Activated naive CD8-positive, alpha-beta T cell treated with anti-CD3 and anti-CD28 coated beads, Interleukin-2, amount 10 ng/mL, durations not matched to agents 7 days and 5 days (primary cell): ENCODE measurements around the gene ZCCHC9. TPM values are rescaled to one million over a fixed set of nuclear protein-coding genes. Genes with fewer than 3 reads are reported as not detected.

Source experiments
- ATAC-seq: fragments of 150-1000 bp; cut with Tn5 transposase; one replicate; pipeline ENCODE4 v1.10.0; 2021; ENCODE audit warnings: low read depth, moderate library complexity
- POLR2A ChIA-PET: fragments of 350-600 bp; sonication (Branson Sonifier 250); formaldehyde crosslinking; loops from one replicate; lab custom pipeline; 2021; ENCODE audit warnings: antibody characterized with exemption; lab: Charles Lee
- DNase-seq: peaks from one replicate; pipeline ENCODE4 v3.0.0; 2021
- H3K27ac Mint-ChIP-seq: one replicate; pipeline ENCODE4 v1.8.0; 2022; ENCODE audit warnings: mild to moderate bottlenecking, mixed read lengths
- H3K27me3 Mint-ChIP-seq: one replicate; pipeline ENCODE4 v1.8.0; 2022; ENCODE audit warnings: mild to moderate bottlenecking, moderate library complexity, mixed read lengths
- H3K36me3 Mint-ChIP-seq: one replicate; pipeline ENCODE4 v1.8.0; 2021; ENCODE audit warnings: mild to moderate bottlenecking, mixed read lengths
- H3K4me1 Mint-ChIP-seq: one replicate; pipeline ENCODE4 v1.8.0; 2021; ENCODE audit warnings: mixed read lengths
- H3K4me3 Mint-ChIP-seq: one replicate; pipeline ENCODE4 v1.8.0; 2022; ENCODE audit warnings: mild to moderate bottlenecking, moderate library complexity, mixed read lengths
- H3K9me3 Mint-ChIP-seq: one replicate; pipeline ENCODE4 v1.8.0; 2021; ENCODE audit warnings: mixed read lengths
- total RNA-seq, 2 experiments: library from RNA; stranded (reverse); gene quantifications; one replicate each; pipeline ENCODE4 v1.2.3, GENCODE V29; 2021

ZCCHC9 gene
- total RNA-seq, 2 experiments from 2014 or later = 31.8 TPM

- POLR2A ChIA-PET = no interaction called here
- Mint-ChIP-seq H3K4me3 (no peak overlapping the region), H3K36me3 (no peaks in the 10 kb centered on the region), H3K27ac (no peak overlapping the region), H3K4me1 (no peaks in the 10 kb centered on the region), H3K27me3 (peaks cover 4% of the 10 kb centered on the region), H3K9me3 (no peaks in the 10 kb centered on the region)
- ATAC-seq = no peak
- no peak for DNase-seq
These were observed 49.1 kb downstream of the ZCCHC9 start for GRCh38 chr5:81350507-81350906.

- POLR2A ChIA-PET = no interaction called here
- Mint-ChIP-seq H3K36me3 (no peaks in the 10 kb centered on the region), H3K4me1 (no peaks in the 10 kb centered on the region)
These were observed 51.8 kb downstream of the ZCCHC9 start for GRCh38 chr5:81353189-81353588.

GRCh38 chr5:81354093-81354492 lies 52.7 kb downstream of the ZCCHC9 start:
- Mint-ChIP-seq H3K9me3 (no peaks in the 10 kb centered on the region), H3K27me3 (peaks cover 2% of the 10 kb centered on the region)

More at GRCh38 chr5:81353189-81353588, 51.8 kb downstream of the ZCCHC9 start:
- ATAC-seq (no peak), DNase-seq (no peak)
- Mint-ChIP-seq H3K27ac (no peak overlapping the region), H3K4me3 (no peak overlapping the region), H3K27me3 (no peaks in the 10 kb centered on the region), H3K9me3 (no peaks in the 10 kb centered on the region)

GRCh38 chr5:81355291-81356251 lies 54.2 kb downstream of the ZCCHC9 start:
- Mint-ChIP-seq H3K4me1 (peaks cover 3% of the 10 kb centered on the region), H3K9me3 (no peaks in the 10 kb centered on the region), H3K36me3 (no peaks in the 10 kb centered on the region), H3K27ac (no peak overlapping the region), H3K27me3 (peaks cover 5% of the 10 kb centered on the region), H3K4me3 (no peak overlapping the region)
- POLR2A ChIA-PET = no interaction called here
- DNase-seq (no peak), ATAC-seq (no peak)

More at GRCh38 chr5:81354093-81354492, 52.7 kb downstream of the ZCCHC9 start:
- no peak overlapping the region for H3K27ac Mint-ChIP-seq
- H3K4me3 Mint-ChIP-seq = no peak overlapping the region
- POLR2A ChIA-PET = no interaction called here
- DNase-seq = no peak
- no peak for ATAC-seq
- peaks cover 3% of the 10 kb centered on the region for H3K4me1 Mint-ChIP-seq
- H3K36me3 Mint-ChIP-seq = no peaks in the 10 kb centered on the region

- H3K27ac Mint-ChIP-seq = no peak overlapping the region
- peaks cover 3% of the 10 kb centered on the region for H3K4me1 Mint-ChIP-seq
These were observed 57.7 kb downstream of the ZCCHC9 start for GRCh38 chr5:81359108-81359507.

GRCh38 chr5:81359881-81360280 lies 58.5 kb downstream of the ZCCHC9 start:
- DNase-seq (no peak), ATAC-seq (no peak)
- H3K27me3 Mint-ChIP-seq = peaks cover 5% of the 10 kb centered on the region
- no peaks in the 10 kb centered on the region for H3K36me3 Mint-ChIP-seq
- no peak overlapping the region for H3K27ac Mint-ChIP-seq
- H3K4me3 Mint-ChIP-seq = no peak overlapping the region
- POLR2A ChIA-PET = no interaction called here
- peaks cover 3% of the 10 kb centered on the region for H3K4me1 Mint-ChIP-seq
- H3K9me3 Mint-ChIP-seq = no peaks in the 10 kb centered on the region

More at GRCh38 chr5:81359108-81359507, 57.7 kb downstream of the ZCCHC9 start:
- no peaks in the 10 kb centered on the region for H3K36me3 Mint-ChIP-seq
- H3K27me3 Mint-ChIP-seq = peaks cover 5% of the 10 kb centered on the region
- H3K4me3 Mint-ChIP-seq = no peak overlapping the region
- no peaks in the 10 kb centered on the region for H3K9me3 Mint-ChIP-seq
- POLR2A ChIA-PET = no interaction called here
- ATAC-seq = no peak
- no peak for DNase-seq

GRCh38 chr5:81360640-81361039 lies 59.3 kb downstream of the ZCCHC9 start:
- Mint-ChIP-seq H3K9me3 (no peaks in the 10 kb centered on the region), H3K27ac (no peak overlapping the region), H3K4me1 (peaks cover 3% of the 10 kb centered on the region), H3K27me3 (peaks cover 5% of the 10 kb centered on the region), H3K4me3 (no peak overlapping the region), H3K36me3 (no peaks in the 10 kb centered on the region)
- POLR2A ChIA-PET = no interaction called here
- ATAC-seq = no peak
- DNase-seq = no peak

- DNase-seq (no peak), ATAC-seq (no peak)
- H3K36me3 Mint-ChIP-seq = no peaks in the 10 kb centered on the region
- H3K4me3 Mint-ChIP-seq = no peak overlapping the region
- H3K27me3 Mint-ChIP-seq = peaks cover 11% of the 10 kb centered on the region
- H3K4me1 Mint-ChIP-seq = peaks cover 3% of the 10 kb centered on the region
- no peak overlapping the region for H3K27ac Mint-ChIP-seq
- POLR2A ChIA-PET = no interaction called here
- H3K9me3 Mint-ChIP-seq = no peaks in the 10 kb centered on the region
These were observed 60.2 kb downstream of the ZCCHC9 start for GRCh38 chr5:81361600-81361999.

Other genes with a start within 250 kb of the ZCCHC9 start
- not detected for gene CKMT2, start 68.3 kb upstream of the ZCCHC9 start, total RNA-seq
- gene ACOT12, start 92.5 kb downstream of the ZCCHC9 start, total RNA-seq = not detected